AG10803 (cell line): ENCODE results near the gene FGR.
"Not testable (repeated sequence)": the region's sequence is repeated elsewhere in the genome, so short reads cannot be mapped to it uniquely, and the experiment has no call there.

Source experiments
- DNase-seq: peaks from one replicate; pipeline ENCODE4 v3.0.0; 2010; ENCODE audit warnings: low read depth
- H3K4me3 ChIP-seq: 2 replicates; pipeline ENCODE4 v1.5.1; 2011; ENCODE audit warnings: mild to moderate bottlenecking, low read length, control low read depth
- CTCF ChIP-seq: conservative IDR thresholded peaks from 2 replicates; pipeline ENCODE4 v1.5.1; 2011; ENCODE audit warnings: mild to moderate bottlenecking, low read length, control low read depth, inconsistent platforms

FGR gene

DNA sequence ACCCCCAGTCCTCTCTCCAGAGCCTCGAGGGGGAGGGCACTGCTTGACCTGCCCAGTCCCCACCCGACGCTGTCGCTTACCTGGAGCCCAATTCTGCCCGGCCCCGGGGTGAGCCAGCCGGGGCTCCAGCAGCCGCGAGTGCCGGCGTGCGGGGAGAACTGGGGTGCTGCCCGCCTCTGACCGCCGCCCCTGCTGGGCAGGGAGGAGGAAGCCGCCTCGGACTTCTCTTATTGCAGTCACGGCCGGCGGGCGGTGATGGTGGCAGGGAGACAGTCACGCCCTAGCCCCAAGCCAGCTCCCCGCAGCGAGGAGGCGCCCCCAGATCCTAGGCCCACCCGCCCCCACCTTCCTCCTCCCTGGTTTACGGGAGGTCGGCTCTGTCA lies at the start of gene FGR:
Gene FGR, minus strand, starts transcription at position 201 of the 383 bp plus-strand sequence. CDS start 11,269 bp downstream, outside the sequence.
- TF ChIP-seq CTCF: no peak
- peak within 1 kb of the TSS; percentile 41 for H3K4me3 ChIP-seq
- DNase-seq: no peak

- TF ChIP-seq CTCF: no peak
- no peak overlapping the region for H3K4me3 ChIP-seq
- no peak for DNase-seq
Observed at GRCh38 chr1:27684176-27684575, 49.2 kb upstream of the FGR start.

- H3K4me3 ChIP-seq: no peak overlapping the region
- TF ChIP-seq CTCF: no peak
- no peak for DNase-seq
Observed at GRCh38 chr1:27682351-27682944, 47.5 kb upstream of the FGR start.

DNA sequence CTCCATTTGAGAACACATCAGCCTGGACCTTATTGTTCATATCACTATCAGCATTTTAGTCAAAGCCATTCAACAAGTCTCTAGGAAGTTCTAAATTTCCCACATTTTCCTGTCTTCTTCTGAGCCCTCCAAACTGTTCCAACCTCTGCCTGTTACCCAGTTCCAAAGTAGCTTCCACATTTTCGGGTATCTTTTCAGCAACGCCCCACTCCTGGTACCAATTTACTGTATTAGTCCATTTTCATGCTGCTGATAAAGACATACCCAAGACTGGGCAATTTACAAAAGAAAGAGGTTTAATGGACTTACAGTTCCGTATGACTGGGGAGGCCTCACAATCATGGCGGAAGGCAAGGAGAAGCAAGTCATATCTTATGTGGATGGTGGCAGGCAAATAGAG lies 46.6 kb upstream of the FGR start:
- not testable (repeated sequence) for DNase-seq, H3K4me3 ChIP-seq

DNA sequence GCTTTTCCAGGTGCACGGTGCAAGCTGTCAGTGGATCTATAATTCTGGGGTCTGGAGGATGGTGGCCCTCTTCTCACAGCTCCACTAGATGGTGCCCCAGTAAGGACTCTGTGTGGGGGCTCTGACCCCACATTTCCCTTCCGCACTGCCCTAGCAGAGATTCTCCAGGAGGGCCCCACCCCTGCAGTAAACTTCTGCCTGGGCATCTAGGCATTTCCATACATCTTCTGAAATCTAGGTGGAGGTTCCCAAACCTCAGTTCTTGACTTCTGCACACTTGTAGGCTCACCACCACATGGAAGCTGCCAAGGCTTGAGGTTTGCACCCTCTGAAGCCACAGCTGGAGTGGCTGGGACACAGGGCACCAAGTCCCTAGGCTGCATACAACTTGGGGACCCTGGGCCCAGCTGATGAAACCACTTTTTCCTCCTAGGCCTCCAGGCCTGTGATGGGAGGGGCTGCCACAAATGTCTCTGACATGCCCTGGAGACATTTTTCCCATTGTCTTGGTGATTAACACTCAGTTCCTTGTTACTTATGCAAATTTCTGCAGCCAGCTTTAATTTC lies 45.3 kb upstream of the FGR start:
- not testable (repeated sequence) for H3K4me3 ChIP-seq, DNase-seq

GRCh38 chr1:27678747-27679146 lies 43.8 kb upstream of the FGR start:
- no peak for DNase-seq
- TF ChIP-seq CTCF: no peak
- H3K4me3 ChIP-seq: no peak overlapping the region

GRCh38 chr1:27676410-27676809 lies 41.4 kb upstream of the FGR start:
- DNase-seq: no peak
- TF ChIP-seq CTCF: no peak
- H3K4me3 ChIP-seq: no peak overlapping the region

DNA sequence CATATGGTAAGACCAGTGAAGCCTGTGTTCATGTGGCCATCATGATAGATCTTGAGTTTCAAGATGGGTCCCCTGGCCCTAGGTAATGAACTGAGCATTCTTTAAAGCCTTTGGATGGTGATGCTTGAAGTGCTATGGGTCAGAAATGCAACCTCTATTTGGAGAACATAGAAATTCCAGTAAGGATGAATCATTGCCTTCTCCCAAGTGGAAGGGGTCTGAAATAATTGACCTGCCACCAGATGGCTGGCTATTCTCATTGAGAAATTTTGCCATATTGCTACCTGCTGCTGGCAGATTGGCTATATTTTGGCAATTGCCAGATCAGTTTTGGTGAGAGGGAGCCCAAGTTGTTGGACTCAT lies 37.7 kb upstream of the FGR start:
- peak; percentile 54 for DNase-seq
- H3K4me3 ChIP-seq: peak overlapping the region; percentile 78
- 0 out of 2 replicates have a peak, but pooled peaks have one; percentile 11 for TF ChIP-seq CTCF
